A673 (cell line): ENCODE measurements around the gene NR2F1-AS1. TPM values are rescaled to one million over a fixed set of nuclear protein-coding genes. Genes with fewer than 3 reads are reported as not detected.
"Not testable (repeated sequence)": the region's sequence is repeated elsewhere in the genome, so short reads cannot be mapped to it uniquely, and the experiment has no call there.

Experiments used
- BruUV-seq: library from RNA; stranded (reverse); fragments of 400-500 nt; replicated peaks from 2 replicates; lab custom pipeline; 2021; lab: Mats Ljungman, UMichigan
- CTCF ChIA-PET: fragments of 300-600 bp; sonication (Branson Sonifier 250); formaldehyde crosslinking; loops from one replicate; lab custom pipeline; 2022; ENCODE audit warnings: antibody characterized with exemption; lab: Charles Lee
- POLR2A ChIA-PET: fragments of 300-600 bp; sonication (Branson Sonifier 250); formaldehyde crosslinking; loops from one replicate; lab custom pipeline; 2022; ENCODE audit warnings: antibody characterized with exemption; ENCODE audit not compliant: low non-redundant PET; lab: Charles Lee
- DNase-seq: peaks from one replicate; pipeline ENCODE4 v3.0.0-alpha.2; 2015; ENCODE audit warnings: low spot score
- H3K27ac ChIP-seq: fragments of 200-600 bp; sonication (generic); 2 replicates; pipeline ENCODE4 v1.5.1; 2016; ENCODE audit warnings: mixed run types, low read depth, mild to moderate bottlenecking, mixed read lengths, antibody characterized with exemption, low read length; ENCODE audit not compliant: poor library complexity, severe bottlenecking
- H3K27me3 ChIP-seq: fragments of 200-600 bp; sonication (generic); replicated peaks from 2 replicates; pipeline ENCODE4 v1.6.1; 2017; ENCODE audit warnings: mixed run types, low read depth, mild to moderate bottlenecking, mixed read lengths, antibody characterized with exemption, low read length; ENCODE audit not compliant: insufficient read depth, poor library complexity
- H3K36me3 ChIP-seq: fragments of 200-600 bp; sonication (generic); 2 replicates; pipeline ENCODE4 v1.6.1; 2016; ENCODE audit warnings: mixed run types, mild to moderate bottlenecking, mixed read lengths, antibody characterized with exemption, low read length; ENCODE audit not compliant: insufficient read depth, poor library complexity, severe bottlenecking
- H3K4me1 ChIP-seq: fragments of 200-600 bp; sonication (generic); 2 replicates; pipeline ENCODE4 v1.6.1; 2017; ENCODE audit warnings: mixed run types, mild to moderate bottlenecking, mixed read lengths, antibody characterized with exemption, low read length; ENCODE audit not compliant: insufficient read depth, poor library complexity, severe bottlenecking
- H3K4me3 ChIP-seq: fragments of 200-600 bp; sonication (generic); 2 replicates; pipeline ENCODE4 v1.5.1; 2016; ENCODE audit warnings: low read depth, mixed run types, mild to moderate bottlenecking, mixed read lengths, low read length; ENCODE audit not compliant: poor library complexity, severe bottlenecking
- H3K9me3 ChIP-seq: fragments of 200-600 bp; sonication (generic); 2 replicates; pipeline ENCODE4 v1.6.1; 2016; ENCODE audit warnings: mixed run types, low read depth, mild to moderate bottlenecking, mixed read lengths, antibody characterized with exemption, low read length; ENCODE audit not compliant: poor library complexity, severe bottlenecking
- CTCF ChIP-seq: fragments of 300-800, 200-600 bp; sonication (generic); conservative IDR thresholded peaks from 2 replicates; pipeline ENCODE4 v1.5.1; 2017; ENCODE audit warnings: low read depth, mild to moderate bottlenecking, antibody characterized with exemption, low read length, moderate library complexity, mixed read lengths
- EZH2 ChIP-seq: fragments of 200-600 bp; sonication (generic); IDR thresholded peaks from 2 replicates; pipeline ENCODE4 v1.6.1; 2017; ENCODE audit warnings: borderline replicate concordance, low read depth, mild to moderate bottlenecking, mixed read lengths, antibody characterized with exemption, low read length; ENCODE audit not compliant: poor library complexity, severe bottlenecking
- intact Hi-C: fragments of 100-400 bp; cut with micrococcal nuclease; formaldehyde crosslinking; loops from one replicate; pipeline ENCODE4 v1.10.0; 2022; ENCODE audit not compliant: unreplicated experiment
- total RNA-seq: library from RNA; stranded (reverse); gene quantifications from 2 replicates; pipeline ENCODE4 v1.2.3, GENCODE V29; 2021

Gene NR2F1-AS1
- total RNA-seq, 1 experiment from 2014 or later: 2.3 TPM

DNA sequence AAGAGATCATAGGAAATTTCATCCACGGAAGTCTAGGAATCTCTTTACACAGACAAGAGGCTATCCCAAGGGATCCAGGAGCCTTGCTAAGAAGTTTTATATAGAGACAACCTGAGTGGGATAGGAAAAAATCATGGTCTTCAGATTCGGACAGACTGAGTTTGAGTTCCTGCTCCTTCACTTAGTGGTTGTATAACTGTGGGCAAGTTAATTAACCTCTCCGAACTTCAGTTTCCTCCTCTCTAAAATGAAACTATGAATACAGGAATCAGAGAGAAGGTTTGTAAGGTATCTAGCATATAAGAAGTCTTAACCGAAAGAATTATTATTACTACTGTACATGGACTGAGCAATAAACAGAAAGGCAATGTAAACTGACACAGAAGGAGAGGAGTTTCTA, 35.1 kb downstream of the NR2F1-AS1 start:
- CTCF ChIA-PET: no interaction called here
- no peaks in the 10 kb centered on the region for H3K27me3 ChIP-seq
- no peak overlapping the region for H3K27ac ChIP-seq
- no TSS peak for BruUV-seq
- no peaks in the 10 kb centered on the region for H3K36me3 ChIP-seq
- no peak for TF ChIP-seq EZH2
- DNase-seq: no peak
- intact Hi-C loops: no loop called here
- no peaks in the 10 kb centered on the region for H3K4me1 ChIP-seq
- H3K9me3 ChIP-seq: no peaks in the 10 kb centered on the region
- no peak overlapping the region for H3K4me3 ChIP-seq
- POLR2A ChIA-PET: no interaction called here

- no peaks in the 10 kb centered on the region for H3K36me3 ChIP-seq
- CTCF ChIA-PET: no interaction called here
- no peak overlapping the region for H3K27ac ChIP-seq
- no peak overlapping the region for H3K4me3 ChIP-seq
- intact Hi-C loops: no loop called here
- no peak for TF ChIP-seq EZH2
- no peak for TF ChIP-seq CTCF
- POLR2A ChIA-PET: no interaction called here
- no peak for DNase-seq
- H3K9me3 ChIP-seq: peaks cover 7% of the 10 kb centered on the region
- no TSS peak for BruUV-seq
- no peaks in the 10 kb centered on the region for H3K4me1 ChIP-seq
- no peaks in the 10 kb centered on the region for H3K27me3 ChIP-seq
Measured at GRCh38 chr5:93532370-93532769, 48.6 kb downstream of the NR2F1-AS1 start.

DNA sequence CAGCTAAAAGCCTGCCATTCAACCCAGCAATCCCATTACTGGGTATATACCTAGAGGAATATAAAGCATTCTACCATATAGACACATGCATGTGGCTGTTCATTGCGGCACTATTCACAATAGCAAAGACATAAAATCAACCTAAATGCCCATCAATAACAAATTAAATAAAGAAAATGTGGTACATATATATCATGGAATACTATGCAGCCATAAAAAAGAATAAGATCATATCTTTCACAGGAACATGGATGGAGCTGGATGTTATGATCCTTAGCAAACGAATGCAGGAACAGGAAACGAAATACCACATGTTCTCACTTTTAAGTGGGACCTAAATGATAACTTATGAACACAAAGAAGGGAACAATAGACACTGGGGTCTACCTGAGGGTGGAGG, 59.2 kb downstream of the NR2F1-AS1 start:
- H3K4me1 ChIP-seq, DNase-seq, H3K9me3 ChIP-seq, H3K27me3 ChIP-seq, POLR2A ChIA-PET, H3K27ac ChIP-seq, intact Hi-C loops, H3K4me3 ChIP-seq, CTCF ChIA-PET, BruUV-seq, H3K36me3 ChIP-seq: not testable (repeated sequence)

DNA sequence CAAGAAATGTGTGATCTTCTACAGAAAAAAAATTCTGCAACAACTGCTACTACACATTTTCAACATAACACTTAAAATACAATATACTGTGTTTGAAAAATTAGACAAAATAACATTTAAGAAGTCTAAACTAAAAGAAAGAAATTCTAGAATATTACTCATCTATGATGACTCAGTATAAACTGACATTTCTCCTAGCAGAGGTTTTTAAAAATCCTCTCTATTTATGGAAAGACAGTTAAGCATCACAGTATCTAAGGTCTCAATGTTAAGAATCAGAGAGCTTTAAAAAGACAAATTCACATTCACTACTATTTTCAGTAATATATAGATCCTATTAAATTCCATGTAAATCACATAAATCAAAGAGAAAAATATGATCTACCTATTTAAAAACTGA, 61.3 kb downstream of the NR2F1-AS1 start:
- no peak for DNase-seq
- Histone ChIP-seq H3K27me3 (no peaks in the 10 kb centered on the region), H3K4me3 (no peak overlapping the region), H3K9me3 (no peaks in the 10 kb centered on the region), H3K4me1 (no peaks in the 10 kb centered on the region), H3K36me3 (no peaks in the 10 kb centered on the region), H3K27ac (no peak overlapping the region)
- ChIA-PET CTCF (no interaction called here), POLR2A (no interaction called here)
- TF ChIP-seq EZH2 (no peak), CTCF (no peak)
- no TSS peak for BruUV-seq
- intact Hi-C loops: no loop called here
